Stimulated activated CD8-positive, alpha-beta memory T cell treated with anti-CD3 and anti-CD28 coated beads, Interleukin-15, amount 100 ng/mL, for 24 hours (primary cell): ENCODE measurements around the gene ESPNL.
"Not testable (repeated sequence)": the region's sequence is repeated elsewhere in the genome, so short reads cannot be mapped to it uniquely, and the experiment has no call there.

Experiments used
- DNase-seq: peaks from one replicate; pipeline ENCODE4 v3.0.0-alpha.2; 2020; ENCODE audit warnings: low read depth

ESPNL gene, protein sequence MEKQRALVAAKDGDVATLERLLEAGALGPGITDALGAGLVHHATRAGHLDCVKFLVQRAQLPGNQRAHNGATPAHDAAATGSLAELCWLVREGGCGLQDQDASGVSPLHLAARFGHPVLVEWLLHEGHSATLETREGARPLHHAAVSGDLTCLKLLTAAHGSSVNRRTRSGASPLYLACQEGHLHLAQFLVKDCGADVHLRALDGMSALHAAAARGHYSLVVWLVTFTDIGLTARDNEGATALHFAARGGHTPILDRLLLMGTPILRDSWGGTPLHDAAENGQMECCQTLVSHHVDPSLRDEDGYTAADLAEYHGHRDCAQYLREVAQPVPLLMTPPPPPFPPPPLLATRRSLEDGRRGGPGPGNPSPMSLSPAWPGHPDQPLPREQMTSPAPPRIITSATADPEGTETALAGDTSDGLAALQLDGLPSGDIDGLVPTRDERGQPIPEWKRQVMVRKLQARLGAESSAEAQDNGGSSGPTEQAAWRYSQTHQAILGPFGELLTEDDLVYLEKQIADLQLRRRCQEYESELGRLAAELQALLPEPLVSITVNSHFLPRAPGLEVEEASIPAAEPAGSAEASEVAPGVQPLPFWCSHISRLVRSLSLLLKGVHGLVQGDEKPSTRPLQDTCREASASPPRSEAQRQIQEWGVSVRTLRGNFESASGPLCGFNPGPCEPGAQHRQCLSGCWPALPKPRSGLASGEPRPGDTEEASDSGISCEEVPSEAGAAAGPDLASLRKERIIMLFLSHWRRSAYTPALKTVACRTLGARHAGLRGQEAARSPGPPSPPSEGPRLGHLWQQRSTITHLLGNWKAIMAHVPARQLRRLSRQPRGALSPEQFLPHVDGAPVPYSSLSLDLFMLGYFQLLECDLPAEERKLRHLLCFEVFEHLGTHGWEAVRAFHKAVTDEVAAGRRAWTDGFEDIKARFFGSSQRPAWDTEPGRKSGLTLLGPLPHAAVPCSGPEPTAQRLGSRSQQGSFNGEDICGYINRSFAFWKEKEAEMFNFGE

GRCh38 chr2:238100049-238100820 lies at the start of gene ESPNL:
ESPNL (plus strand) TSS chr2:238100340; CDS start chr2:238100420, 80 bp downstream.
- no peak for DNase-seq

- no peak for DNase-seq
Measured at GRCh38 chr2:238053191-238053776, 46.9 kb upstream of the ESPNL start.

DNA sequence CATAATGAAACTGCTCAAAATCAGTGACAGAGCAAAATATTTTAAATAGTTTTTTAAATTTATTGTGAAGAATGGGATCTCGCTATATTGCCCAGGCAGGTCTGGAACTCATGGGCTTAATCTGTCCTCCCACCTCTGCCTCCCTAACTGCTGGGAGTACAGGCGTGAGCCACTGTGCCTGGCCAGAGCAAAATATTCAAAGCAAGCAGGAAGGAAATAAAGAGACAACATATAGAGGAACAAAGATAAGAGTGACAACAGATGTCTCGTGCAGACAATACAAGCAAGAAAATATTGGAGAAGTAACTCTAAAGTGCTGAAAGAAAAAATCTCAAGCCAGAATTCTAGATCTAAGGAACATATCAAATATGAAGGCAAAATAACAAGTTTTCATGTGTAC lies 44.3 kb upstream of the ESPNL start:
- DNase-seq: no peak

GRCh38 chr2:238057696-238058575 lies 42.2 kb upstream of the ESPNL start:
- not testable (repeated sequence) for DNase-seq

- DNase-seq: no peak
Measured at GRCh38 chr2:238059505-238059904, 40.6 kb upstream of the ESPNL start.

GRCh38 chr2:238060096-238060541 lies 40.0 kb upstream of the ESPNL start:
- no peak for DNase-seq

GRCh38 chr2:238060542-238061314 lies 39.4 kb upstream of the ESPNL start, which contains the start of gene SCLY:
SCLY (plus strand) TSS chr2:238061001; CDS start chr2:238061055, 54 bp downstream.
- DNase-seq: peak; percentile 92

- peak; percentile 13 for DNase-seq
Measured at GRCh38 chr2:238061315-238062202, 38.6 kb upstream of the ESPNL start.

DNA sequence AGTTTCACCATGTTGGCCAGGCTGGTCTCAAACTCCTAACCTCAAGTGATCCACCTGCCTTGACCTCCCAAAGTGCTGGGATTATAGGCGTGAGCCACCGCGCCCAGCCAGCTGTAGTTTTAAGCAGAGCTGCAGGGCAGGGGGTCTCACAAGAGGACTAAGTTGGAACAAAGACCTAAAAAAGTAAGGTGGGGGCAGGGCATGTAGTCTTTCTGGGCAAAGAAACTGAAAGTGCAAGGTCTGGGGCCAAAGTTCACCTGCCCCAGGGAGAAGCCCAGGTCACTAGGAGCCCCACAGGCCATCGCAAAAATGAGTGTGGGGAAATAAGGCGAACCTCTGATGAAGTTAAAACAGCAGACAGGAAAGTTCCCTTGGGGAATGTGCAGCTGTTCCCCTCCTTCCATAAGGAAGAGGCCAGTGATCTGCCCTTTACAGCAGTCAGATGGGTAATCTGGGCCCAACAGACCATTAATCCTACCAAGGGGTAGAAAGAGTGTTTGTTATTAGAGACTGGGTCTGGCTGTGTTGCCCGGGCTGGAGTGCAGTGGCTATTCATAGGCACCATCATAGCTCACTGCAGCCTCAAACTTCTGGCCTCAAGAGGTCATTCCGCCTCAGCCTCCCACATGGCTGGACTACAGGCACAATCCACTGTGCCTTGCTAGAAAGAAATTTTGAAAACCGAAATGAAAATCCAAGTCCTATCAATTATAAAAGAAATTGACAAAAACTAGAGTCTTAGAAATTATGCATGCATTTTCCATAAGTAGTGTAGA lies 36.5 kb upstream of the ESPNL start:
- no peak for DNase-seq

DNA sequence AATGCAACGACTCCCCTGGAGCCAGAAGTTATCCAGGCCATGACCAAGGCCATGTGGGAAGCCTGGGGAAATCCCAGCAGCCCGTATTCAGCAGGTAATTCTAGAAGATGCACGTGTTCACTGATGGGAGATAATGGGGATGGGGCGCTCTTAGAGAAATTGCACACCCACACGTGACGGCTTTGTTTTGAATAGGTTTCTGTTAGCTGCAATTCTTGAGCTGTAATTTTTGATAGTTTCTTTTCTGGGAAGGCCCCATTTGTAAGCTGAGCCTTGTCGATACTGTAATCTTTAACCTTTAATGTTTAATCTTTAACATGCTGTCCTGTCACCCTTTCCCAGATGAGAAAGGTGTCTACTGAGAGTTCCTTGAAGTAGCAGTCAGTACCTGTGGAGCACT lies 35.8 kb upstream of the ESPNL start:
- no peak for DNase-seq

GRCh38 chr2:238065071-238065846 lies 34.9 kb upstream of the ESPNL start:
- no peak for DNase-seq

DNA sequence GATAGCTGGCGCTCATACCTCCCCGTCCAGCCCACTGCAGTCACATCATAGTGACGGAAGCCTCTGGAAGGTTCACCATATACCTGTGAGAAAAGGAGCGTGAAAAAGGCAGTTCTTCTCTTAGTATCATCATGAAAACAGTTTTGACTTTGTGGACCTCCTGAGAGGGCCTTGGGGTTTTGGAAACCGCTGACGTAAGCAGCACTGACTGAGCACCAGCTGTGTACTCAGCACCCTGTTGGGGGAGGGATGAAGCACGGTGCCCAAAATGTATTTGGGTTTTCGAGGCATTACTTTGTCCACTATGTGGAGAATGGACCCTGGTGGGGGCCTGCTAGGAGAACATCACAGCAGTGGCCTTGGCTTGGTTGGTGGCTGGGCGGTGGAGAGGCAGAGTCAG lies 33.9 kb upstream of the ESPNL start:
- DNase-seq: no peak

DNA sequence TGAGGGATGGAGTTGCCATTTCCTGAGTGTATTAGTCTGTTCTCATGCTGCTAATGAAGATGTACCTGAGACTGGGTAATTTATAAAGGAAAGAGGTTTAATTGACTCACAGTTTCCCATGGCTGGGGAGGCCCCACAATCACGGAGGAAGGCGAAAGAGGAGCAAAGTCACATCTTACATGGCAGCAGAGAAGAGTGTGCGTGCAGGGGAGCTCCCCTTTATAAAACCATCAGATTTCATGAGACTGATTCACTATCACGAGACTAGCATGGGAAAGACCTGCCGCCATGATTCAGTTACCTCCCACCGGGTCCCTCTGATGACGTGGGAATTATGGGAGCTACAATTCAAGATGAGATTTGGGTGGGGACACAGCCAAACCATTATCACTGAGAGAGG lies 33.4 kb upstream of the ESPNL start:
- not testable (repeated sequence) for DNase-seq

DNA sequence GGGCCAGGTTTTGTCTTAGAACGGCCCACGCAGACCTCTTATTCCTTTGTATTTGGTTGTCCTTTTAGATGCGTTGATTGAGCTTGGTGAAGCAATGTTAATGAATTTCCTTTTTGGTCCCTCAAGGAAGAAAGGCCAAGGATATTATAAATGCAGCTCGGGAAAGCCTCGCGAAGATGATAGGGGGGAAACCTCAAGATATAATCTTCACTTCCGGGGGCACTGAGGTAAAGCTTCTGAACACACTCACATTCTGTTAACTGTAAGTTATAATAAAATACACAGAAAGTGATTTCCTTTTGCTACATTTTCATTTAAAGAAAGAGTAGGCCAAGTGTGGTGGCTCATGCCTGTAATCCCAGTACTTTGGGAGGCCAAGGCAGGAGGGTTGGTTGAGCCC lies 32.2 kb upstream of the ESPNL start:
- no peak for DNase-seq

- no peak for DNase-seq
Measured at GRCh38 chr2:238069021-238069709, 31.0 kb upstream of the ESPNL start.

- DNase-seq: no peak
Measured at GRCh38 chr2:238069877-238070276, 30.3 kb upstream of the ESPNL start.
